B cell (primary cell): ENCODE data around the gene CT45A3. TPM values are rescaled to one million over a fixed set of nuclear protein-coding genes. Genes with fewer than 3 reads are reported as not detected.

ENCODE experiments used
- ATAC-seq: fragments of 200-7000 bp; cut with Tn5 transposase; one replicate; pipeline ENCODE4 v1.10.0; 2021; ENCODE audit warnings: low read depth, mild to moderate bottlenecking, moderate number of reproducible peaks, moderate library complexity
- CTCF ChIA-PET: fragments of 350-600 bp; sonication (Branson Sonifier 250); formaldehyde crosslinking; loops from one replicate; lab custom pipeline; 2021; ENCODE audit warnings: antibody characterized with exemption, inconsistent platforms; lab: Charles Lee
- POLR2A ChIA-PET: fragments of 350-600 bp; sonication (Branson Sonifier 250); formaldehyde crosslinking; loops from one replicate; lab custom pipeline; 2021; ENCODE audit warnings: antibody characterized with exemption; lab: Charles Lee
- DNase-seq: peaks from one replicate; pipeline ENCODE4 v3.0.0; 2013
- H2AFZ ChIP-seq: 2 replicates; pipeline ENCODE4 v1.6.1; 2012; ENCODE audit warnings: mild to moderate bottlenecking, low read depth, low read length; ENCODE audit not compliant: insufficient read depth, poor library complexity, severe bottlenecking
- H3K27ac ChIP-seq, 2 donors: 1 replicate in 1 of 2; 2 replicates in 1 of 2; pipeline ENCODE4 v1.5.1; 2012 to 2013; ENCODE audit warnings: low read length in 2 of 2, mild to moderate bottlenecking in 2 of 2, moderate library complexity in 1 of 2
- H3K27me3 ChIP-seq, 4 experiments: fragments of 200-600 bp in 1 of 4; sonication (generic) in 1 of 4; replicated peaks in 1 of 4; 1 replicate in 2 of 4; 2 replicates in 2 of 4; pipeline versions ENCODE4 v1.6.1 to v1.7.0; 2013 to 2016; ENCODE audit warnings: low read length in 3 of 4, mild to moderate bottlenecking in 2 of 4, mixed read lengths in 1 of 4, moderate library complexity in 1 of 4; ENCODE audit not compliant: insufficient read depth in 4 of 4, control insufficient read depth in 3 of 4; ENCODE audit errors: control extremely low read depth in 1 of 4
- H3K36me3 ChIP-seq, 2 experiments: replicated peaks in 1 of 2; 1 replicate in 1 of 2; 2 replicates in 1 of 2; pipeline versions ENCODE4 v1.6.1 to v1.7.1; 2013; ENCODE audit warnings: low read length in 1 of 2; ENCODE audit not compliant: insufficient read depth in 2 of 2, control insufficient read depth in 1 of 2; ENCODE audit errors: control extremely low read depth in 1 of 2, extremely low read depth in 1 of 2
- H3K4me1 ChIP-seq, 2 donors: fragments of 200-600 bp in 1 of 2; sonication (generic) in 1 of 2; 1 replicate in 1 of 2; 2 replicates in 1 of 2; pipeline versions ENCODE4 v1.5.1 to v1.6.1; 2013 to 2017; ENCODE audit warnings: low read length in 2 of 2; ENCODE audit not compliant: control insufficient read depth in 2 of 2, insufficient read depth in 2 of 2
- H3K4me2 ChIP-seq: replicated peaks from 2 replicates; pipeline ENCODE3; 2012; ENCODE audit warnings: mild to moderate bottlenecking, low read depth, low read length; ENCODE audit not compliant: poor library complexity, severe bottlenecking
- H3K4me3 ChIP-seq, 5 experiments: fragments of 200-600 bp in 1 of 5; sonication (generic) in 1 of 5; 1 replicate in 3 of 5; 2 replicates in 2 of 5; pipeline versions ENCODE4 v1.5.1 to v1.7.0; 2011 to 2016; ENCODE audit warnings: low read length in 4 of 5, mild to moderate bottlenecking in 4 of 5, low read depth in 2 of 5, control low read depth in 1 of 5, moderate library complexity in 1 of 5; ENCODE audit not compliant: insufficient read depth in 1 of 5; ENCODE audit errors: control extremely low read depth in 1 of 5, extremely low read depth in 1 of 5
- H3K79me2 ChIP-seq: fragments of 200-600 bp; sonication (generic); one replicate; pipeline ENCODE4 v1.6.0; 2016; ENCODE audit warnings: low read length; ENCODE audit not compliant: control insufficient read depth, insufficient read depth
- H3K9ac ChIP-seq: fragments of 200-600 bp; sonication (generic); 2 replicates; pipeline ENCODE4 v1.6.1; 2017; ENCODE audit warnings: mild to moderate bottlenecking, low read length, moderate library complexity
- H3K9me3 ChIP-seq, 3 donors: one replicate each; pipeline versions ENCODE4 v1.6.1 to v1.7.1; 2013; ENCODE audit warnings: low read length in 2 of 3; ENCODE audit not compliant: control insufficient read depth in 2 of 3, insufficient read depth in 1 of 3; ENCODE audit errors: control extremely low read depth in 1 of 3
- H4K20me1 ChIP-seq: 2 replicates; pipeline ENCODE4 v1.6.0; 2012; ENCODE audit warnings: mild to moderate bottlenecking, low read length; ENCODE audit not compliant: insufficient read depth, control insufficient read depth, poor library complexity, severe bottlenecking
- H3K27ac Mint-ChIP-seq: one replicate; pipeline ENCODE4 v1.8.0; 2021; ENCODE audit warnings: mixed read lengths
- H3K27me3 Mint-ChIP-seq: one replicate; pipeline ENCODE4 v1.8.0; 2021; ENCODE audit warnings: mixed read lengths
- H3K4me1 Mint-ChIP-seq: one replicate; pipeline ENCODE4 v1.8.0; 2021; ENCODE audit warnings: mixed read lengths
- H3K4me3 Mint-ChIP-seq: one replicate; pipeline ENCODE4 v1.8.0; 2021; ENCODE audit warnings: mixed read lengths
- H3K9me3 Mint-ChIP-seq: one replicate; pipeline ENCODE4 v1.8.0; 2022; ENCODE audit warnings: mixed read lengths; ENCODE audit not compliant: insufficient read depth
- EZH2 ChIP-seq: IDR thresholded peaks from 2 replicates; pipeline ENCODE4 v1.6.1; 2012; ENCODE audit warnings: borderline replicate concordance, low read depth, mild to moderate bottlenecking, moderate library complexity, low read length; ENCODE audit not compliant: insufficient read depth, poor library complexity, severe bottlenecking
- WGBS: methylation state at CpG from one replicate; pipeline ENCODE4 v1.1.5; 2013; ENCODE audit warnings: missing lambda C conversion rate; ENCODE audit not compliant: insufficient coverage; 5-methylcytosine and 5-hydroxymethylcytosine counted together
- intact Hi-C: fragments of 100-400 bp; cut with micrococcal nuclease; formaldehyde crosslinking; loops from one replicate; pipeline ENCODE4 v1.10.0; 2022
- polyA plus RNA-seq: library from polyadenylated mRNA; depleted of rRNA; stranded (reverse); fragments of >200 nt; gene quantifications from 2 replicates; pipeline ENCODE4 v1.2.3, GENCODE V29; 2012
- total RNA-seq, 2 donors: library from RNA; stranded (reverse); fragments of 120-200 nt in 1 of 2; gene quantifications; 1 replicate in 1 of 2; 2 replicates in 1 of 2; pipeline versions ENCODE4 v1.2.3 to v1.2.4, GENCODE V29; 2013 to 2022
- TF ChIP-seq, protein P1 (sequence below): fragments of 200-600 bp; IDR thresholded peaks from one replicate; pipeline ENCODE4 v1.8.0; 2022; ENCODE audit warnings: antibody characterized with exemption, mild to moderate bottlenecking

Gene CT45A3
- total and polyA plus RNA-seq, 2 donors (not counting 1 experiment from before 2014, with no cell fraction given), result not detected

DNA sequence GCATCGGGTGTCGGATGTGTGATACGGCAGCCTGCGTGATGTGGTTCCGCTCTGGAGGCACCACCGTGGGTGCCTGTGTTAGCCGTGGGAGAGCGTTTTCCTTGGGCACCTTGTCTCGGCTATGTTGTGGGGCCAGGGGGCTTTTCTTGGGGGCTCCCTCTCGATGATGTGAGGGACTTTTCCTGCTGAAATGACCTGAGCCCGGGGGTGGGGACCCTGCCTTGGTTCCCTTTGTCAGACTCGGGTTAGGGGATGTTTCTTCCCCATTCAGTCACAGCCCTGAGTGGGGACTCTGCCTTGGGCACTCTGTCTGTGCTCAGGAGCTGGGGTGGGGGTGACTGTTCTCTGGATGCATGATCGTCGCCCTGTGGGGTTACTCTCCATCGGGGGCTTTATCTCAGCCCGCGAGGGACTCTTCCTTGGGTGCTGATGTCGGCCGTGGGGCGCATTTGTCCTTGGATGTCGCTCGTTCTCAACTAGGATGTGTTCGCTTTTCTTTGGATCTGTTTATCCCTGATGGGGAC is 26.7 kb downstream of the CT45A3 start:
- POLR2A ChIA-PET, result no interaction called here
- H2AFZ ChIP-seq, result no peak overlapping the region
- ATAC-seq, result no peak
- no peak overlapping the region for H3K4me2 ChIP-seq
- WGBS, result 89% methylated on average over 9 of the region's 23 CpGs
- H3K4me3 Mint-ChIP-seq, result no peak overlapping the region
- intact Hi-C loops, result no loop called here
- no peaks in the 10 kb centered on the region for H4K20me1 ChIP-seq
- H3K9me3 ChIP-seq, result no peaks in the 10 kb centered on the region
- H3K36me3 ChIP-seq, result no peaks in the 10 kb centered on the region
- no peaks in the 10 kb centered on the region for H3K27me3 Mint-ChIP-seq
- CTCF ChIA-PET, result no interaction called here
- no peaks in the 10 kb centered on the region for H3K9me3 Mint-ChIP-seq
- H3K79me2 ChIP-seq, result no peaks in the 10 kb centered on the region
- H3K4me3 ChIP-seq, result no peak overlapping the region
- H3K27me3 ChIP-seq, result no peaks in the 10 kb centered on the region
- H3K4me1 Mint-ChIP-seq, result peaks cover 4% of the 10 kb centered on the region
- H3K27ac Mint-ChIP-seq, result no peak overlapping the region
- no peak for DNase-seq
- no peak for TF ChIP-seq EZH2
- TF ChIP-seq, protein P1, sequence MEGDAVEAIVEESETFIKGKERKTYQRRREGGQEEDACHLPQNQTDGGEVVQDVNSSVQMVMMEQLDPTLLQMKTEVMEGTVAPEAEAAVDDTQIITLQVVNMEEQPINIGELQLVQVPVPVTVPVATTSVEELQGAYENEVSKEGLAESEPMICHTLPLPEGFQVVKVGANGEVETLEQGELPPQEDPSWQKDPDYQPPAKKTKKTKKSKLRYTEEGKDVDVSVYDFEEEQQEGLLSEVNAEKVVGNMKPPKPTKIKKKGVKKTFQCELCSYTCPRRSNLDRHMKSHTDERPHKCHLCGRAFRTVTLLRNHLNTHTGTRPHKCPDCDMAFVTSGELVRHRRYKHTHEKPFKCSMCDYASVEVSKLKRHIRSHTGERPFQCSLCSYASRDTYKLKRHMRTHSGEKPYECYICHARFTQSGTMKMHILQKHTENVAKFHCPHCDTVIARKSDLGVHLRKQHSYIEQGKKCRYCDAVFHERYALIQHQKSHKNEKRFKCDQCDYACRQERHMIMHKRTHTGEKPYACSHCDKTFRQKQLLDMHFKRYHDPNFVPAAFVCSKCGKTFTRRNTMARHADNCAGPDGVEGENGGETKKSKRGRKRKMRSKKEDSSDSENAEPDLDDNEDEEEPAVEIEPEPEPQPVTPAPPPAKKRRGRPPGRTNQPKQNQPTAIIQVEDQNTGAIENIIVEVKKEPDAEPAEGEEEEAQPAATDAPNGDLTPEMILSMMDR, result no peak
- no peak overlapping the region for H3K27ac ChIP-seq
- H3K4me1 ChIP-seq, result no peaks in the 10 kb centered on the region
- no peak overlapping the region for H3K9ac ChIP-seq

DNA sequence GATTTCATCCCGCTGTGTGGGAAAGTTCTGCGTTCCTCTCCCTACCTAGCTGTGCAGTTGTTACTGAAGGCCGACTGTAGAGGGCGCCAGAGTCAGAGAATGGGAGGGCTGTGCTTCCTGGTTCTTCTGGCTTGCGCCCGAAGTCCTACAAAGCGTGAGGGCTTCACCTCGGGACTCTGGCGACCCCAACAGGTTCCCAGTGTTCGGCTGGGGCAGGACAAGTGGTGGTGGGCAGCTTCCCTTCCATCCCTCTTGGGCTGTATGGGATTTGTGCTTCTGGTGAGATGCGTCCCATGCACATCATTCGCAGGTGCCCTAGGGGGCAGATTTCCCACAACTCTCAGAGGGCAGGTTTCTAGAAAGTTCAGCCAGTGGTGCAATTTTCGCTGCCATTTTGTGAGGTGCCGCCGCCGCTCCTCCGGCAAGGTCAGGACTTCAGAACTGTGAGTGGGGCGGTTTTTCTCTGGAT is 27.3 kb downstream of the CT45A3 start:
- CTCF ChIA-PET, result no interaction called here
- no peak overlapping the region for H3K4me3 ChIP-seq

More for the DNA sequence above, 27.3 kb downstream of the CT45A3 start:
- H3K9me3 Mint-ChIP-seq, result no peaks in the 10 kb centered on the region
- Histone ChIP-seq H2AFZ (no peak overlapping the region), H3K4me1 (no peaks in the 10 kb centered on the region), H3K9me3 (no peaks in the 10 kb centered on the region), H3K27ac (no peak overlapping the region), H4K20me1 (no peaks in the 10 kb centered on the region), H3K4me2 (peak overlapping the region; percentile 48), H3K27me3 (no peaks in the 10 kb centered on the region), H3K9ac (no peak overlapping the region), H3K36me3 (no peaks in the 10 kb centered on the region), H3K79me2 (no peaks in the 10 kb centered on the region)
- POLR2A ChIA-PET, result no interaction called here
- no peaks in the 10 kb centered on the region for H3K27me3 Mint-ChIP-seq
- intact Hi-C loops, result no loop called here
- DNase-seq (peak; percentile 17), ATAC-seq (no peak)
- WGBS, result 56% methylated on average over 13 of the region's 18 CpGs
- peaks cover 4% of the 10 kb centered on the region for H3K4me1 Mint-ChIP-seq
- no peak overlapping the region for H3K27ac Mint-ChIP-seq
- no peak overlapping the region for H3K4me3 Mint-ChIP-seq
- TF ChIP-seq EZH2, result no peak
- TF ChIP-seq, protein P1, result peak; percentile 36
